DOHH2 (cell line): ENCODE results near the gene KMT2C.

ENCODE experiments used
- CTCF ChIP-seq: fragments of 200-600 bp; sonication (generic); IDR thresholded peaks from one replicate; pipeline ENCODE4 v1.5.1; 2014; ENCODE audit warnings: antibody characterized with exemption, mild to moderate bottlenecking, low read depth, low read length; ENCODE audit not compliant: poor library complexity, severe bottlenecking
- EZH2phosphoT487 ChIP-seq: fragments of 200-600 bp; sonication (generic); IDR thresholded peaks from 2 replicates; pipeline ENCODE4 v1.6.1; 2017; ENCODE audit warnings: borderline replicate concordance, mild to moderate bottlenecking, antibody characterized with exemption, low read length, moderate library complexity, mixed read lengths

- TF ChIP-seq EZH2phosphoT487 (no peak), CTCF (no peak)
Measured at GRCh38 chr7:152120210-152120609, 315.6 kb downstream of the KMT2C start.
